ENCODE results near the gene LPP. TPM values are rescaled to one million over a fixed set of nuclear protein-coding genes. Genes with fewer than 3 reads are reported as not detected.

Gene LPP
- total RNA-seq, 1 experiment from 2014 or later, result 264 TPM

DNA sequence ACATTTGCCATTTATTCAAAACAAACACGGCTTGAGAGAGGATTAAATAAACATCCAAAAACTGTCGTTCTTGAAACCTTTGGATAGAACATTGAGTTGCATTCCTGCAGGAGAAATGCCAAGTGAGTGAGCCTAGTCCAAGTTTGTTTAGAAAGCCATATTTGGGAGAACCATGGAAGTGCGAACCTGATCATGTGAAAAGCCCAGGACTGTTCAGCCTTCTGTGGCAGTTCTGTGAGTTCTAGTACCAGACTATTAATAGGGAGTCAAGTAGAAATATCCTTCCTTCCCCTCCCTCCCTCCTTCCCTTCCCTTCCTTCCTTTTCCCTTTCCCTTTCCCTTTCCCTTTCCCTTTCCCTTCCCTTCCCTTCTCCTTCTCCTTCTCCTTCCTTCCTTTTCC, 470.4 kb downstream of the LPP start:
- no TSS peak for BruUV-seq (replicated peaks)
- no peak for DNase-seq
- CTCF ChIA-PET, result no interaction called here
- H3K36me3 Mint-ChIP-seq (ENCODE audit: insufficient read depth, unreplicated experiment), result no peaks in the 10 kb centered on the region
- no peaks in the 10 kb centered on the region for H3K27me3 Mint-ChIP-seq (ENCODE audit: unreplicated experiment)
- no peak overlapping the region for H3K27ac Mint-ChIP-seq (ENCODE audit: unreplicated experiment)
- peaks cover 33% of the 10 kb centered on the region for H3K4me1 Mint-ChIP-seq (ENCODE audit: low read depth, unreplicated experiment)
- intact Hi-C loops (cut with micrococcal nuclease; ENCODE audit: unreplicated experiment), result no loop called here
- TF ChIP-seq CTCF (IDR thresholded peaks at IDR 0.05; ENCODE audit: unreplicated experiment), result no peak
- H3K4me3 Mint-ChIP-seq (ENCODE audit: low read depth, unreplicated experiment), result no peak overlapping the region
- no peaks in the 10 kb centered on the region for H3K9me3 Mint-ChIP-seq (ENCODE audit: low read depth, unreplicated experiment)

DNA sequence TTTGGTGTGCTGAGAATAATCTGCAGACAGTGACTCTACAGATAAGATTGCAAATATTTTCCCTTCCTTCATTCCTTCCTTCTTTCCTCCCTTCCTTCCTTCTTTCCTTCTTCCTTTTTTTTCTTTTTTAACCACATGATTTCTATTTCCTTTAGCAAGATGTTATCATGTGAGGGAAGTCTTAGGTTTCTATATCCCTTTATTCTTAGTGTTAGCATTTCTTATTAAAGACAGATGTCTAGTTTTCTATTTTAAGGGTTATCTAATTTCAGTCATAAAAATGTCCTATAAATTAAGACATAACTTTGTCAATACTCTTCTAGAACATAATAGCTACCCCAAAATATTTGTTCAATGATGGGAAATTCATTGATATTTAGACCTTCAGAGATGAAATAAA, 470.9 kb downstream of the LPP start:
- no TSS peak for BruUV-seq (replicated peaks)
- Mint-ChIP-seq H3K9me3 (ENCODE audit: low read depth, unreplicated experiment) (peaks cover under 1% of the 10 kb centered on the region), H3K27me3 (ENCODE audit: unreplicated experiment) (no peaks in the 10 kb centered on the region), H3K27ac (ENCODE audit: unreplicated experiment) (no peak overlapping the region), H3K36me3 (ENCODE audit: insufficient read depth, unreplicated experiment) (no peaks in the 10 kb centered on the region), H3K4me1 (ENCODE audit: low read depth, unreplicated experiment) (peaks cover 33% of the 10 kb centered on the region), H3K4me3 (ENCODE audit: low read depth, unreplicated experiment) (no peak overlapping the region)
- no peak for DNase-seq
- intact Hi-C loops (cut with micrococcal nuclease; ENCODE audit: unreplicated experiment), result loop anchor here (5.0 kb wide), 1 partner anchor 883 kb away; no protein-coding TSS in a partner anchor
- CTCF ChIA-PET, result no interaction called here
- TF ChIP-seq CTCF (IDR thresholded peaks at IDR 0.05; ENCODE audit: unreplicated experiment), result no peak

DNA sequence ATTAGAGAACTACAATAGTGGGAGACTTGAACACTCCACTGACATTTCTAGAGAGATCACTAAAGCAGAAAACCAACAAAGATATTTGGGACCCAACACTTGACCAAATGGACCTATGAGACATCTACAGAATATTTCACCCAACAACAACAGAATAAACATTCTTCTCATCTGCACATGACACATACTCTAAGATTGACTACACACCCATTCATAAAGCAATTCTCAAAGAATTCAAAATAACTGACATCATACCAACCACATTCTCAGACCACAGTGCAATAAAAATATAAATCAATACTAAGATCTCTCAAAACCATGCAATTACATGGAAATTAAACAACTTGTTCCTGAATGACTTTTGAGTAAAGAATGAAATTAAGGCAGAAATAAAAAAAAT, 473.7 kb downstream of the LPP start:
- H3K27ac Mint-ChIP-seq (ENCODE audit: unreplicated experiment), result peak overlapping the region; percentile 12
- no peak for TF ChIP-seq CTCF (IDR thresholded peaks at IDR 0.05; ENCODE audit: unreplicated experiment)
- intact Hi-C loops (cut with micrococcal nuclease; ENCODE audit: unreplicated experiment), result loop anchor here (5.0 kb wide), 1 partner anchor 885 kb away; no protein-coding TSS in a partner anchor
- H3K36me3 Mint-ChIP-seq (ENCODE audit: insufficient read depth, unreplicated experiment), result no peaks in the 10 kb centered on the region
- BruUV-seq (replicated peaks), result no TSS peak
- CTCF ChIA-PET, result interaction anchor here (0.8 to 0.9 kb wide), 2 partner anchors 8 to 889 kb away, joined by 3 read pairs; no protein-coding TSS in a partner anchor
- no peak overlapping the region for H3K4me3 Mint-ChIP-seq (ENCODE audit: low read depth, unreplicated experiment)
- no peaks in the 10 kb centered on the region for H3K27me3 Mint-ChIP-seq (ENCODE audit: unreplicated experiment)
- H3K4me1 Mint-ChIP-seq (ENCODE audit: low read depth, unreplicated experiment), result peaks cover 47% of the 10 kb centered on the region
- DNase-seq, result no peak
- peaks cover 5% of the 10 kb centered on the region for H3K9me3 Mint-ChIP-seq (ENCODE audit: low read depth, unreplicated experiment)

GRCh38 chr3:188631291-188632010, 477.5 kb downstream of the LPP start:
- Mint-ChIP-seq H3K27ac (ENCODE audit: unreplicated experiment) (no peak overlapping the region), H3K4me1 (ENCODE audit: low read depth, unreplicated experiment) (peaks cover 55% of the 10 kb centered on the region), H3K36me3 (ENCODE audit: insufficient read depth, unreplicated experiment) (peaks cover 5% of the 10 kb centered on the region), H3K9me3 (ENCODE audit: low read depth, unreplicated experiment) (peaks cover 5% of the 10 kb centered on the region), H3K27me3 (ENCODE audit: unreplicated experiment) (no peaks in the 10 kb centered on the region), H3K4me3 (ENCODE audit: low read depth, unreplicated experiment) (no peak overlapping the region)
- BruUV-seq (replicated peaks), result no TSS peak
- DNase-seq, result no peak
- CTCF ChIA-PET, result no interaction called here
- intact Hi-C loops (cut with micrococcal nuclease; ENCODE audit: unreplicated experiment), result no loop called here
- TF ChIP-seq CTCF (IDR thresholded peaks at IDR 0.05; ENCODE audit: unreplicated experiment), result no peak
